HG03442 (cell line): ENCODE data around the gene ZBTB25.
A peak's percentile ranks its signal among the peaks of the same experiment; 100 is the strongest.

Experiments used
- ATAC-seq: cut with Tn5 transposase; IDR thresholded peaks from one replicate; pipeline ENCODE4 v1.9.1; 2021; ENCODE audit warnings: mild to moderate bottlenecking, moderate library complexity; ENCODE audit not compliant: unreplicated experiment

The ZBTB25 gene

DNA sequence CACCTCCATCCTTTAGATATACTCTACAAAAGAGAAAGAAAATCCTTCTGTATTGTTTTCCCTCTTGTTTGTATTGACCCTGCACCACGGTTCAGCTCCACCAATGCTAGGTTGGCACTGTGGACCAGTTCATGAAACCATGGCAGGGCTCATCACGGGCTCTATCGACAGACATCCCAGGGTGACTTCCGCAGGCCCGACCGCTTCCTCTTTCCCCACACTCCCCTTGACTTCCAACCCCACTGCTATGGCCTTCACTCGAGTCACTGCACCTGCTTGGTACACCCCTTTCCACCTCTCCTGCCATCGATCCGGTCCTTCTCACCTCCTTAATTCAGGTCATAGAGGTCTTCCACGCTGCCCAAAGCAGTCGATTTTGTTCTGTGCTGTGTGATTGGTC is 59.5 kb downstream of the ZBTB25 start:
- no peak for ATAC-seq

DNA sequence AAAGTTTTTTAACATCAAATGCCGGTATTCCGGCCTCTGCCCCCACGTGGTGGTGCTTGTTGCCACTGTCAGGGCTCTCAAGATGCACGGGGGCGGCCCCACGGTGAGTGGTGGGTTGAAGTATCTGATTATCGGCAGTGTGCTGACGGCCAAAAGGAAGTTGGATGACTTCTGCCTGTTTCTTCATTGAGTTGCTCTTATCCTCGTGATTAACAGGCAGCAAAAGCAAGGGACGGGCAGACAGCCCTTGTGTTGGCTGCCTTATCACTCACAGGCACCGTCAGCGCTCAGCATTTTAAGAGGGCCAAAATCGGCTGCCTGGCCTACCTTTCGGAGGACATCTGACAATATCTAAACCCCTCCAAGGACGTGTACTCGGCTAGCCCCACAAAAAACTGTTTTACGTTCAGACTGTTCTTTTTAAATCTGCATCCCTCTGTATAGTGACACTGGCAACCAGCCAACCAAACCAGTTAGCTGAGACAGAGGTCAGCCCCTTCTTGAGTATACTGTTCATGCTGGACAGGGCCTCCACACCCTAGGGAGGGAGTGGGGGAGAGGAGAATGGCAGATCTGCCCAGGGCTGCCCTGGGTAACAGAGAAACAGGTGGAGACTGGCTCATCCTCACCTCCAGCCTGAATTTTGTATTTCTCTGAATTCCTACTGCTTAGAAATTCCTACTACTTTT is 61.2 kb downstream of the ZBTB25 start:
- no peak for ATAC-seq

DNA sequence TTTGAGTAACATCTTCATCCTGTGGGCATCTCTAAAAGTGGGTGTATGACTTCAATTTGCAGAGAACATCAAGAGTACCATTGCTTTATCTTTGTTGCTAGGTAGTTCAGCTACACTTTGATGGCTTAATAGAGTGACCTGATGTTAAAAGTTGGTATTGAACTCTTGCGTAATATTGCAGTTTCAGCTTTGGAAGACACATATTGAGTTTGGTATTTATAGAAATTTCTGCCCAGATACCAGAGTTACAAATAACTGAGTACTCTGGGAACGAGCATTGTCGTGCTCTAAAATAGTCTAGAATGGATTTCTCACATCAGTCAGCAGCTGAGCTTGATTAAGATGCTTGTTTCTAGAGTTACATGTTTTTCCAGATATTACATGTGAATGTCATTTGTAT is 63.1 kb downstream of the ZBTB25 start:
- no peak for ATAC-seq

DNA sequence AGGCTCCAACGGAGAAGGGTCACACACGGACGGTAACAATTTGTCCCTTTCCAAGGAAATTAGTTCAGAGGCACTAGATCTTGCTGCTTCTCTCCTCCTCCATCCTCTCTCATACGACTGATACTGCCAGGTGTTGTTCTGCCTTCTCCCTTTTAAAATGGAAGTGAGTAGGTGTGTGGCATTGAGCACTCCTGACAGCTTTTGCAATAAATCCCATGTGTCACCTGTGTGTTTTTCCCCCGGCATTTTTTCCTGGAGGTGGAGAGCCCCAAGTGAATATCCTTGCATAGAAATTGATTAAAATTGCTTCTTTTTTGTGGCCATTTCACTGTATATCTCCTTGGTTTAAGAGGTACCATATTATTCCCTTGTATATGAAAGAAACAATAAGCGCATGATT is 64.5 kb downstream of the ZBTB25 start:
- ATAC-seq = no peak

- ATAC-seq = no peak
These were observed 65.3 kb downstream of the ZBTB25 start for GRCh38 chr14:64438181-64438841.

- ATAC-seq = no peak
These were observed 69.1 kb downstream of the ZBTB25 start for GRCh38 chr14:64434528-64434927.

- no peak for ATAC-seq
These were observed 79.7 kb downstream of the ZBTB25 start for GRCh38 chr14:64423987-64424386.

GRCh38 chr14:64422756-64423155 is 80.9 kb downstream of the ZBTB25 start:
- peak; percentile 59 for ATAC-seq

DNA sequence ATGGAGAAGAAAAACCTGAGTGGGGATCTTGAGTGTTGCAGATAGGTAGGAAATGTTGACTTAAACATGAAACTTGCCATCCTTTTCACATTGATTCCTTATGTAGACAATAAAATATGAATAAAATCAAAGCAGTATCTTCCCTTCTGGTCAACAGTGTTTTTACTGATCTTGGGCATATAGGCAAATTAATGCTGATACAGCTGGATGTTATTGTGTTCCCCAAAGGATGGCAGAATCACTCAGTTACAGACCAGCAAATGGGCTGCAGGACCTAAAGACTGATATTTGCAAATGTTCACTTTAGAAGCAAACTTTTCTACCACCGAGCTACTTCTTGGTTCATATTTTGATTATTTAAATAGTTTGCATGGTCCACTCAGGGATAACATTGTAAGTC is 81.6 kb downstream of the ZBTB25 start:
- ATAC-seq = no peak

DNA sequence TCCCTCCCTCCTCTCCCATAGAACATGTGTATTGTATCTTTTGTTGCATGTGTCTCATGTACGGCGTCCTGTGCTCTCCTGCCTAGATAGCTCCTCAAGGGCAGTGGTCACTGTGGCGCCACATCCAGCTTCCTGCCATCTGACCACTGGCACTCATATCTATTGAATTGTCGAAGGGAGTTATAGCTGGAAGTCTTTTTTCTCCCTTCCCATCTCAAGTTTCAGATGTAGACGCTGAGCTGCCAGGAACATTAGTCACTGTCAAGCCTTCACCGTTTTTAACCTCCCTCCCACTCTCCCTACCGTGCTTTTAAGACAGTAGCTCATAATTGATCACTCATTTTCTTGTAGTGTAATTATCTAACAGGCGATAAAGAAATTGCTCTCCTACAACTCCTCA is 82.5 kb downstream of the ZBTB25 start:
- ATAC-seq = no peak

GRCh38 chr14:64419003-64419402 is 84.6 kb downstream of the ZBTB25 start:
- ATAC-seq = no peak

DNA sequence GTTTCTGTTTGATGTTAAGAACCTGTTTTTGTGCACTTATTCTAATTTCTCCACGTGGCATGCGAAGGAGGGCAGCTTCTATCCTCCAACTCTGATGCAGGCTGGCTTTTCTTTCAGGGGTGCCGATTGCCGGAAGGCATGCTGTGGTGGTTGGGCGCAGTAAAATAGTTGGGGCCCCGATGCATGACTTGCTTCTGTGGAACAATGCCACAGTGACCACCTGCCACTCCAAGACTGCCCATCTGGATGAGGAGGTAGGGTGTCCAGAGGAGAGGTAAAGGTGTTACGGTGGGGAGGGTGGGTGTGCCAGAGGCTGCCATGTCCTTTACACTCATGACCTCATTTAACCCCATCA is 85.9 kb downstream of the ZBTB25 start:
- ATAC-seq = no peak

DNA sequence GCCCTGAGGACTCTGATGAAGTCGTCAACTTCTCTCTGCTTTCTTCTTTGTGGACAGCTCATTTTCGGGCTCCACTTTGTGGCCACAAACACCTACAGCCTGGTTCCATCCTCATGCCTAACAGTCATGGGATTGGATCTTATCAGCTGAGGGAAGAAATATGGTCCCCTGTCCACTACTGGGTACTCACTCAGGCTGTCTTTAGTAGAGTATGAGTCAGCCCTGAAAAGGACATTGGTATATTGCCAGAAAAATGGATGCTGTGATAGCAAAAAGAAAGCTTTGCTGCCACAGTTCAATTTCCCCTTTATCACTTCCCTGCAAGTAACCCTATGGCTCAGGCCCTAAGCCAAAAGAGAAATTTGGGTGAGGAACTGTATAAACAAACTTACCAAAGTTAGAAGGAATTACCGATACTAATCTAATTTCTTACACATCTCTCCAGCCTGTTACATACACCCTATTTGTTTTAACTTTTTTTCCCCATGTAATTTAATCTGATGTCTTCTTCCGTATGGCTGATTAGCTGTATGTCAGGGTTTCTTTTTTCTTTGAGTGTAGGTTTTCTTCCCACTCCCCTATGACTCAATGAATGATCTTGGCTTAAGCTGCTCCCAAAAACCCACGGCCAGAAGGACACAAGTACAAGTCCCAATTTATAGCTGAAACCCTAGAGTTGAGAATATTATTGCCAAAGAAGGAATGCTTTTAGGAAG is 86.4 kb downstream of the ZBTB25 start:
- ATAC-seq = no peak

DNA sequence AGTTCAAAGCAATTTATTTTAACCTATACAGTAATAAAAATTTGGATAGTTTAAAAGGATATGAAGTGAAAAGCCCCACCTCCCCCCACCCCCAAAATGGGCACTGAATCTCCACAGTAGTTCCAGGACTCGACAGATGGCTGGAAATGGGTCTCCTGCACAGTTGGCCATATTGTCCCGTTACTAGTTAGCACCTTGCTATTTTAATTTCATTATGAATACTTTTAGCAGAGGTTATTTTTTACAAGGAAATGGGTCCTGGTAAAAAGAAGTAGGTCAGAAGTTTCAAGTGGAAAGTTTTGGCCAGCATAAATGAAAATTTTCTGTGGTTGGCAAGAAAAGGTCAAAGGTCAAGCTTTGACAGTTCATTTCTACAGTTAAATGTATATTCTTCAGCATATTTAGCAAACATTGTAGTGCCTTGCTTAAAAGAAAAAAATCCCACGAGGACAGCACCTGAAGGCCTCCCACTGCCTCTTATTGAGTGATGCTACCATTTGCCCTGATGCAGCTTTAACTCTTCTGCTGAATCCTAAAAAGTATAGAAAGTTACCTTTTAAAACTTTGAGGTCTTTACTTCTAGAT is 87.2 kb downstream of the ZBTB25 start:
- ATAC-seq = no peak

DNA sequence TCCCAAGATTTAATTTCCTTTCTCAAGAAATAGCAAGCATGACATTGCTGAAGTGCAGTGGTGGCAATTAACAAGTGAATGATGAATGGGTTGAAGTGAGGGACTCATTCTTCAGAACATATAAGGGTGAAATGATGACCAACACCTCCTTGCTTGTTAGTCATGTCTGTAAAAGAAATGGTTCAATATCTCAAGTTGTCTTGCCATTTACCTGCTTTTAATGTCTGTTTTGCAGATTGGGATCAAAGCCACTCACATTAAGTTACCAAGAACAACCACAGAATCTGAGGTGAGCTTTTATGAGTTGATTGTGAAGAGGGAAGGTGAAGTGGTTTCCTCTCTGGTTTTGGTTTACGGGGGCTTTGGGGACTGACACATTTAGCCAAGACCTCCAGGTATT is 91.4 kb downstream of the ZBTB25 start:
- no peak for ATAC-seq

DNA sequence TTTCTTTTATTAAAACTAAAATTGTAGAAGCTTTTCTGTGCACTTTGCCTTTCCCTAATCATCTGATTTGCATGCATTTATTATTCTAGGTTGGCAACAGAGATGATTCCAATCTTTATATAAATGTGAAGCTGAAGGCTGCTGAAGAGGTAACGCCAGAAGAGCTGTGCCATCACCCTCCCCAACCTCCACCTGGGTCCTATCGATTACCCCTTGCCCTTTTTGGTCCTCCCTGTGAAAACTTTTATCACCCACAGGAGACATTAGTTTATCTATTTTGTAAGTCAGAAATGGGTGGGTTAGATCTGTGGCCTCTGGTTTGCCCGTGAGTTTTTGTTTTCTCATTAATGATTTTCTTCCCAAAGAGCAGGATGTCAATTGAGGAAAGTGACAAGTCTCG is 92.6 kb downstream of the ZBTB25 start:
- ATAC-seq = no peak

GRCh38 chr14:64410084-64410774 is 93.4 kb downstream of the ZBTB25 start:
- no peak for ATAC-seq

- peak; percentile 41 for ATAC-seq
These were observed 94.3 kb downstream of the ZBTB25 start for GRCh38 chr14:64409126-64409920.

GRCh38 chr14:64407329-64407728 is 96.3 kb downstream of the ZBTB25 start:
- no peak for ATAC-seq

- ATAC-seq = no peak
These were observed 98.3 kb downstream of the ZBTB25 start for GRCh38 chr14:64405295-64405694.
